Activated CD4-positive, alpha-beta memory T cell treated with anti-CD3 and anti-CD28 coated beads for 36 hours (primary cell): Measurements from ENCODE around the gene MUC5B. TPM values are rescaled to one million over a fixed set of nuclear protein-coding genes. Genes with fewer than 3 reads are reported as not detected.

Experiments
- CTCF ChIA-PET: fragments of 350-600 bp; sonication (Branson Sonifier 250); formaldehyde crosslinking; loops from one replicate; lab custom pipeline; 2021; ENCODE audit warnings: antibody characterized with exemption, inconsistent platforms; lab: Charles Lee
- POLR2A ChIA-PET: fragments of 350-600 bp; sonication (Branson Sonifier 250); formaldehyde crosslinking; loops from one replicate; lab custom pipeline; 2021; ENCODE audit warnings: antibody characterized with exemption; lab: Charles Lee
- DNase-seq: peaks from one replicate; pipeline ENCODE4 v3.0.0-alpha.2; 2020
- H3K27ac Mint-ChIP-seq: one replicate; pipeline ENCODE4 v1.8.0; 2021; ENCODE audit warnings: mixed read lengths
- H3K27me3 Mint-ChIP-seq: one replicate; pipeline ENCODE4 v1.8.0; 2021; ENCODE audit warnings: mixed read lengths
- H3K36me3 Mint-ChIP-seq: one replicate; pipeline ENCODE4 v1.8.0; 2021; ENCODE audit warnings: mixed read lengths
- H3K4me1 Mint-ChIP-seq: one replicate; pipeline ENCODE4 v1.8.0; 2021; ENCODE audit warnings: low read depth, mixed read lengths
- H3K4me3 Mint-ChIP-seq: one replicate; pipeline ENCODE4 v1.8.0; 2021; ENCODE audit warnings: mild to moderate bottlenecking, mixed read lengths
- H3K9me3 Mint-ChIP-seq: one replicate; pipeline ENCODE4 v1.8.0; 2021; ENCODE audit warnings: mixed read lengths
- intact Hi-C: fragments of 100-400 bp; cut with micrococcal nuclease; formaldehyde crosslinking; loops from one replicate; pipeline ENCODE4 v1.15.1; 2023
- total RNA-seq, 2 experiments: library from RNA; stranded (reverse); gene quantifications; one replicate each; pipeline ENCODE4 v1.2.3, GENCODE V29; 2021

Gene MUC5B
- total RNA-seq, 2 experiments from 2014 or later = not detected

DNA sequence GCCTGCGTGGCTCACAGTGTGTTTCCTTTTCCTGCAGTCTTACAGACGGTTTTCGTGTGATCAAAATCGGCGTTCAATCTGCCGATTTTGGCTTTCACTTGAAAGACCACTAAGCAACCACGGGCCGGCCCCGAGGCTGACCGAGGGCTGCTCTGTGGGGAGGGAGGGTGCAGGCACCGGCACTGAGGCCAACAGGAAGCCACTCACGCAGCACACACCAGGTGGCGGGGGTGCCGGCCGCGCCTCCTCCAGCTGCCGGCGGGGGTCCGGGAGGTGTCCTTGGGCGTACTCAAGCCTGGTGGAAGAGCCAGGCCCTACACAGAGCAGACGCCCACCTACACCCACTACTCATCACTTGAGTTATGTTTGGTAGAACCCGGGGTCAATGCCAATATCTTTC, 72.2 kb downstream of the MUC5B start:
- Mint-ChIP-seq H3K27ac (no peak overlapping the region), H3K4me3 (no peak overlapping the region), H3K36me3 (peaks cover 1% of the 10 kb centered on the region), H3K27me3 (no peaks in the 10 kb centered on the region), H3K9me3 (no peaks in the 10 kb centered on the region), H3K4me1 (peaks cover 2% of the 10 kb centered on the region)
- DNase-seq = no peak
- ChIA-PET POLR2A (no interaction called here), CTCF (no interaction called here)
- intact Hi-C loops = no loop called here

- Mint-ChIP-seq H3K4me1 (peaks cover 2% of the 10 kb centered on the region), H3K27me3 (no peaks in the 10 kb centered on the region), H3K9me3 (no peaks in the 10 kb centered on the region), H3K36me3 (no peaks in the 10 kb centered on the region), H3K27ac (no peak overlapping the region), H3K4me3 (no peak overlapping the region)
- ChIA-PET CTCF (no interaction called here), POLR2A (no interaction called here)
- intact Hi-C loops = no loop called here
- DNase-seq = no peak
Measured at GRCh38 chr11:1295591-1295990, 72.7 kb downstream of the MUC5B start.

- ChIA-PET CTCF (no interaction called here), POLR2A (no interaction called here)
- Mint-ChIP-seq H3K36me3 (no peaks in the 10 kb centered on the region), H3K4me3 (no peak overlapping the region), H3K27me3 (no peaks in the 10 kb centered on the region), H3K27ac (no peak overlapping the region), H3K4me1 (peaks cover 2% of the 10 kb centered on the region), H3K9me3 (no peaks in the 10 kb centered on the region)
- intact Hi-C loops = no loop called here
- no peak for DNase-seq
Measured at GRCh38 chr11:1296287-1296686, 73.4 kb downstream of the MUC5B start.

DNA sequence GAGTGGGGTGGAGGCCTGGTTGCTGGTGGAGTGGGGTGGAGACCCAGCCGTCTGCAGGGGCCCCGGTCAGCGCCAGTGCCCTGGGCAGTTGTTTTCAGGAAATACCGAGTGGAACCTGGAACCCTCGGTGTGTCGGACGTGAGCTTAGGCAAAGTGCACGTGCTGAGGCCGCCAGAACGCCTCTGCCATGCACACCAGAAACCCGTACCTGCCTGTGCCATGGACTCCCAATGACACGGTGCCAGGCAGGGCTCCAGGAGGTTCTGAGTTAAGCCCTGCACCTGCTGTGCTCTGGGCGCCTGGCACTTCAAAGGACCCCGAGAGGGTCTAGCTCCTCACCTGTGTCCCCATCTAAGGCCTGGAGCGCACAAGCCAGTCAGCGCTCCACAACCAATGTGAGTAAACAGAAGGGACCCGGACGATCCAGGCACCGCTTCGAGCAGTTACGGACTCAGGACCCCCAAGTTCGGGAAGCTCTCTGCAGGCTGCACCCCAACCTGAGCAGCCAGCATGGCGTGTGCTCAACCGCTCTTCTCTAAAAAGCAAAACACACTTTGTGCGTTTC, 74.2 kb downstream of the MUC5B start:
- Mint-ChIP-seq H3K9me3 (no peaks in the 10 kb centered on the region), H3K4me3 (no peak overlapping the region), H3K36me3 (no peaks in the 10 kb centered on the region), H3K27ac (no peak overlapping the region), H3K27me3 (no peaks in the 10 kb centered on the region), H3K4me1 (peaks cover 5% of the 10 kb centered on the region)
- ChIA-PET POLR2A (no interaction called here), CTCF (interaction anchor here (1.4 kb wide), 1 partner anchor 278 kb away, joined by 4 read pairs; no protein-coding TSS in a partner anchor)
- intact Hi-C loops = no loop called here
- peak; percentile 5 for DNase-seq

GRCh38 chr11:1297576-1298473, 75.0 kb downstream of the MUC5B start:
- intact Hi-C loops = no loop called here
- Mint-ChIP-seq H3K27ac (no peak overlapping the region), H3K36me3 (no peaks in the 10 kb centered on the region), H3K4me1 (peaks cover 7% of the 10 kb centered on the region), H3K4me3 (no peak overlapping the region), H3K9me3 (no peaks in the 10 kb centered on the region), H3K27me3 (no peaks in the 10 kb centered on the region)
- POLR2A ChIA-PET = no interaction called here
- CTCF ChIA-PET = interaction anchor here (1.4 kb wide), 1 partner anchor 277 kb away, joined by 4 read pairs; no protein-coding TSS in a partner anchor
- DNase-seq = peak; percentile 6

DNA sequence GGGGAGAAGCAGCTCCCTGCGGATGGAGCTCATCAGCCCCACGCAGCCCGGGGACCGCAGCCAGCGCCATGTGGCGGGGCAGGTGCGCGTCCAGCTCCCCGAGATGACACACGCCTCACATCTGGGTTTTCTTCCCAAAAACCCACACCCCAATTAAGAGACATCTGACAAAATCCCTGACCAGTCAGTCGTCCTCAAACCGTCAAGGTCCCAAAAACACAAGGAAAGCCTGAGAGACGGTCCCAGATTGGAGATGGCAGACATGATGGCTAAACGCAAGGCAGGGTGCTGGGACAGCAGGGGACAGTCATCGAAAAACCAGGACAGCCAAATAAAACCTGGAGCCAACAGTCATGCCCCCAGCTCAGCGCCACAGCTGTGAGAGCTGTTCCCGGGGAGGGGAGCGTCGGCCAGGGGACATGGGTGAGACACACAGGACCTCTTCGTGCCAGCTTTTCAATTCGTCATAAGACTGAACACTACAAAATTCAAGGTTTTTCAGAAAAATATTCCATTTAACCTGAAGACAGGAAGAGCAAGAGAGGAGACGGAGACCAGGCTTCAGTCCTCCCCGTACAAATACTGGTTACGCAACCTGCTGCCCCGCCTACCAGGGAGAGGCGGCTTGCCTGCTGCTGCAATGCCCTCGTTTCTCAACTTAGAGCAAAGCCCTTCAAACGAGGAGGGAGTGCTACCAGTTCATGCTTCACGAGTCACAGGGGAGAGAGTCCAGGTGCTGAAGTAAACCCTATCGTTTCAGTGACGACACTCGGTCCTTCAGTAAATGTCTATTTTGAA, 76.0 kb downstream of the MUC5B start:
- CTCF ChIA-PET = interaction anchor here (1.4 kb wide), 1 partner anchor 276 kb away, joined by 4 read pairs; no protein-coding TSS in a partner anchor

DNA sequence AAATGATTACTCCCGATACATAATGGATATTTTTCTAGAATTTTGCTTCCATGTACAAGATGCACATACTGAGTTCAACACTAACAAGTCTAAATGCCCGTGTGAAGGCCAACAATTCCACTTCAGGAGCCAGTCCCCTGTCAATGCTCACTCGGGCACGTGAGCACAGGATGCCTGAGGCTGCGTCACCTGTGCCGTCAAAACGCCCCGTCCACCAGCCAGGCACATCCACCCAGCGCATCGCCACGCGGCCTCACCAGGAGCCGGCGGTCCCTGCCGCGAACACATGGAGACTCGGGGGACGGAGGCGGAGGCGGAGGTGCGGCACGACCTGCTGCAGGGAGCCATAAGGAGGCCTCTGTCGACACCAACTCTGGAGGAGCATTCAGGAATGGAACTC, 76.8 kb downstream of the MUC5B start:
- ChIA-PET POLR2A (no interaction called here), CTCF (interaction anchor here (1.1 kb wide), 1 partner anchor 97 kb away, joined by 3 read pairs; no protein-coding TSS in a partner anchor)
- no peak for DNase-seq
- no peaks in the 10 kb centered on the region for H3K9me3 Mint-ChIP-seq
- H3K36me3 Mint-ChIP-seq = no peaks in the 10 kb centered on the region
- no peaks in the 10 kb centered on the region for H3K27me3 Mint-ChIP-seq
- H3K4me3 Mint-ChIP-seq = no peak overlapping the region
- intact Hi-C loops = no loop called here
- no peak overlapping the region for H3K27ac Mint-ChIP-seq
- H3K4me1 Mint-ChIP-seq = peaks cover 16% of the 10 kb centered on the region

More for the DNA sequence above, 76.0 kb downstream of the MUC5B start:
- H3K27ac Mint-ChIP-seq = no peak overlapping the region
- H3K27me3 Mint-ChIP-seq = no peaks in the 10 kb centered on the region
- H3K4me1 Mint-ChIP-seq = peaks cover 13% of the 10 kb centered on the region
- no peak overlapping the region for H3K4me3 Mint-ChIP-seq
- DNase-seq = peak; percentile 2
- no peaks in the 10 kb centered on the region for H3K36me3 Mint-ChIP-seq
- POLR2A ChIA-PET = no interaction called here
- H3K9me3 Mint-ChIP-seq = no peaks in the 10 kb centered on the region
- intact Hi-C loops = no loop called here

DNA sequence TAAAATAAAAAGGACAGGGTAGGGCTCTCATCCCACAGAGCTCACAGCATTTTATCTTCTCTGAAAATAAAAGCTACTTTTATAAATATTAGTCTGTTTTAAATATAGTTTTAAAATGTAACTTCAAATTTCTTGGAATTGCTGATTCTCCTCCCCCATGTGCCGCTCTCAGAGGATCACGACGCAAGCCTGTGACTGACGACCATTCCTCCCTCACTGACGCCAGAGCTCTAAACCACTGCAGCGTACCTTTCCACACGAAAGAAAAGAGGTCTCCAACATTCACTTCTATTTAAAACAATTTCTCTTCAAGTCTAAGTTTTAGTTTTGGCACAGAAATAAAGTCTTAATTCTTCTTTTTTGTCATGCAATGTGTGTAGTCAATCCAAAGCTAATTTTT, 77.3 kb downstream of the MUC5B start:
- no peak for DNase-seq
- no peak overlapping the region for H3K4me3 Mint-ChIP-seq
- intact Hi-C loops = no loop called here
- ChIA-PET CTCF (interaction anchor here (1.1 kb wide), 1 partner anchor 97 kb away, joined by 3 read pairs; no protein-coding TSS in a partner anchor), POLR2A (no interaction called here)
- no peaks in the 10 kb centered on the region for H3K27me3 Mint-ChIP-seq
- no peak overlapping the region for H3K27ac Mint-ChIP-seq
- no peaks in the 10 kb centered on the region for H3K36me3 Mint-ChIP-seq
- H3K9me3 Mint-ChIP-seq = no peaks in the 10 kb centered on the region
- H3K4me1 Mint-ChIP-seq = peaks cover 16% of the 10 kb centered on the region

DNA sequence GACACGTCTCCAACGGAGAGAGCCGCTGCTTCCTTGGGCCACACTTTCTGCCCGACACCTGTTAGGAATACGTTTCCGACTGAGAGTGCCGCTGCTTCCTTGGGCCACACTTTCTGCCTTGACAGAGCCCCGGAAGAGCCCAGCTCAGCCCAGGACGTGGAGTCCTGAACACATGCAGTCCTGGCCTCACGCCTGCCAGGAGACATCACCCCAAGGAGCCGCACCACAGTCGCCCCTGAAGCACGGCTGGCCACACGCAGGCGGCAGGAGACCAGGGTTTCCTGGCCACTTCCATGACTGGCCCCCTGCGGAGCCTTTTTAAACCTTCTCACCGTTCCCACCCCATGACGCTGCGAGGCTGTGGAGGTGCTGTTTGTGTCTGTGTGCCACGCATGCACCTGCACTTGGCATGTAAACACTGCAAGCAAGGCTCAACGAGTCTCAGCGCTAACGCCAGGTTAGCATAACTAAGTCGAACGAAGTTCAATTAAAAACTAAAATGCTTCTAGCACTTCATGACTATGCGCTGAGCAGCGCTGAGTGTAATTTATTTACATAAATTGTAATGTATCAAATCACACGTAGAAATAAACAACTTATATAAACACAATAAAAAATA, 77.8 kb downstream of the MUC5B start:
- peaks cover 16% of the 10 kb centered on the region for H3K4me1 Mint-ChIP-seq
- H3K9me3 Mint-ChIP-seq = no peaks in the 10 kb centered on the region
- no peak overlapping the region for H3K27ac Mint-ChIP-seq
- no peaks in the 10 kb centered on the region for H3K36me3 Mint-ChIP-seq
- POLR2A ChIA-PET = no interaction called here
- H3K27me3 Mint-ChIP-seq = no peaks in the 10 kb centered on the region
- intact Hi-C loops = no loop called here
- H3K4me3 Mint-ChIP-seq = no peak overlapping the region
- DNase-seq = no peak
- CTCF ChIA-PET = interaction anchor here (1.1 kb wide), 1 partner anchor 98 kb away, joined by 3 read pairs; no protein-coding TSS in a partner anchor

- Mint-ChIP-seq H3K36me3 (no peaks in the 10 kb centered on the region), H3K27ac (no peak overlapping the region), H3K27me3 (no peaks in the 10 kb centered on the region), H3K9me3 (no peaks in the 10 kb centered on the region), H3K4me1 (peaks cover 19% of the 10 kb centered on the region), H3K4me3 (no peak overlapping the region)
- POLR2A ChIA-PET = no interaction called here
- intact Hi-C loops = no loop called here
- CTCF ChIA-PET = no interaction called here
- peak; percentile 5 for DNase-seq
Measured at GRCh38 chr11:1301220-1302000, 78.5 kb downstream of the MUC5B start.

DNA sequence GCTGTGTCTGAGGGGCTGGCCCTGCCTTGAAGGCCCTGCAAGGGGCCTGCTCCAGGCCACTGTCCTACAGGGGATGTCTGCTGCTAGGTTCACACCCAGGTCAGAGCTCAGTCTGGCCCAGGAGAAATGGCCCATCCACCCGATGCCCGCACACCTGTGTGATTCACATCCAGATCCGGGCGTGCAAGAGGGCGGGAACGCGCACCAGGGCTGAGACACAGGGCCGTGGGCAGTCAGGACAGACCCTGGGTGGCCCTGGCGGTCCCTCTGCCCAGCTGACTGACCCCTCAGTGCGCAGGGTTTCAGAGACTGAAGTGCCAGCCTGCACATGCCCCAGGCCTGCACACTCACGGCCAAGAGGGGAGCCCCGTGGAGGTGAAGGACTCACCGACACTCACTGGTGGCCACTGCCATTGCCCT, 79.2 kb downstream of the MUC5B start:
- ChIA-PET CTCF (interaction anchor here (0.9 kb wide), 1 partner anchor 9 kb away, joined by 3 read pairs; no protein-coding TSS in a partner anchor), POLR2A (no interaction called here)
- Mint-ChIP-seq H3K36me3 (no peaks in the 10 kb centered on the region), H3K4me3 (no peak overlapping the region), H3K9me3 (no peaks in the 10 kb centered on the region), H3K4me1 (peaks cover 25% of the 10 kb centered on the region), H3K27ac (no peak overlapping the region), H3K27me3 (no peaks in the 10 kb centered on the region)
- intact Hi-C loops = no loop called here
- DNase-seq = peak; percentile 4
